ENCODE measurements around the gene SGSH. TPM values are rescaled to one million over a fixed set of nuclear protein-coding genes. Genes with fewer than 3 reads are reported as not detected.

Gene SGSH
- total RNA-seq, 2 donors from 2014 or later = 40.4 to 42.5 TPM

DNA sequence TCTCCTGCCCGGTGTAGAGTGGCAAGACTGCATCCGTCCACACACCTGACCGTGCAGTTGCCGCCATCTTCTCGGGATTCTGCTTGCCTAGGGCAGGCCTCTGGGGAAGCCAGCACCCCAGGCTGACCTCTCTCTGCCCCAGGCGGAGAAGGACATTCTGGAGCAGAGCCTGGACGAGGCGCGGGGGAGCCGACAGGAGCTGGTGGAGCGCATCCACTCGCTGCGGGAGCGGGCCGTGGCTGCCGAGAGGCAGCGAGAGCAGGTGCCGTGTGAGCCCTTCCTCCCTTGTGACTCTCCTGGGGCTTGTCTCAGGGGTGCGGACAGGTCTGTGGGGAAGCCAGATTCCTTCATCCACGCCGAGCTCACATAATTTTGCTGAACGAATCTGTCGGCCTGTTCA lies 30.5 kb downstream of the SGSH start:
- no peaks in the 10 kb centered on the region for H3K27me3 Mint-ChIP-seq (ENCODE audit: insufficient read depth)
- H3K4me3 ChIP-seq (ENCODE audit: low read length) = no peak overlapping the region
- no peaks in the 10 kb centered on the region for H3K27me3 ChIP-seq (ENCODE audit: control insufficient read depth, insufficient read depth, low read length, poor library complexity, severe bottlenecking)
- TF ChIP-seq, protein P1, sequence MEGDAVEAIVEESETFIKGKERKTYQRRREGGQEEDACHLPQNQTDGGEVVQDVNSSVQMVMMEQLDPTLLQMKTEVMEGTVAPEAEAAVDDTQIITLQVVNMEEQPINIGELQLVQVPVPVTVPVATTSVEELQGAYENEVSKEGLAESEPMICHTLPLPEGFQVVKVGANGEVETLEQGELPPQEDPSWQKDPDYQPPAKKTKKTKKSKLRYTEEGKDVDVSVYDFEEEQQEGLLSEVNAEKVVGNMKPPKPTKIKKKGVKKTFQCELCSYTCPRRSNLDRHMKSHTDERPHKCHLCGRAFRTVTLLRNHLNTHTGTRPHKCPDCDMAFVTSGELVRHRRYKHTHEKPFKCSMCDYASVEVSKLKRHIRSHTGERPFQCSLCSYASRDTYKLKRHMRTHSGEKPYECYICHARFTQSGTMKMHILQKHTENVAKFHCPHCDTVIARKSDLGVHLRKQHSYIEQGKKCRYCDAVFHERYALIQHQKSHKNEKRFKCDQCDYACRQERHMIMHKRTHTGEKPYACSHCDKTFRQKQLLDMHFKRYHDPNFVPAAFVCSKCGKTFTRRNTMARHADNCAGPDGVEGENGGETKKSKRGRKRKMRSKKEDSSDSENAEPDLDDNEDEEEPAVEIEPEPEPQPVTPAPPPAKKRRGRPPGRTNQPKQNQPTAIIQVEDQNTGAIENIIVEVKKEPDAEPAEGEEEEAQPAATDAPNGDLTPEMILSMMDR (conservative IDR thresholded peaks at IDR 0.05) = no peak
- no peak overlapping the region for H3K9ac ChIP-seq (ENCODE audit: extremely low read depth, low read length, poor library complexity, severe bottlenecking)
- 94 to 97% methylated on average over 22 to 23 of the region's 23 CpGs for WGBS, 2 experiments (ENCODE audit: insufficient coverage in 1 of 2, insufficient read length in 1 of 2)
- no peaks in the 10 kb centered on the region for H3K9me3 Mint-ChIP-seq
- no peaks in the 10 kb centered on the region for H3K36me3 Mint-ChIP-seq (ENCODE audit: low read depth)
- H3K4me3 Mint-ChIP-seq = no peak overlapping the region
- DNase-seq = no peak
- peaks cover 2% of the 10 kb centered on the region for H3K4me1 Mint-ChIP-seq
- H3K36me3 ChIP-seq (ENCODE audit: control insufficient read depth, insufficient read depth, low read length) = no peaks in the 10 kb centered on the region
- H3K9me3 ChIP-seq (ENCODE audit: control insufficient read depth, low read length) = no peaks in the 10 kb centered on the region
- H3K27ac Mint-ChIP-seq = no peak overlapping the region
- no peak overlapping the region for H3K27ac ChIP-seq (ENCODE audit: low read depth, low read length)
- H3K4me1 ChIP-seq (ENCODE audit: control insufficient read depth, insufficient read depth, low read length) = no peaks in the 10 kb centered on the region

DNA sequence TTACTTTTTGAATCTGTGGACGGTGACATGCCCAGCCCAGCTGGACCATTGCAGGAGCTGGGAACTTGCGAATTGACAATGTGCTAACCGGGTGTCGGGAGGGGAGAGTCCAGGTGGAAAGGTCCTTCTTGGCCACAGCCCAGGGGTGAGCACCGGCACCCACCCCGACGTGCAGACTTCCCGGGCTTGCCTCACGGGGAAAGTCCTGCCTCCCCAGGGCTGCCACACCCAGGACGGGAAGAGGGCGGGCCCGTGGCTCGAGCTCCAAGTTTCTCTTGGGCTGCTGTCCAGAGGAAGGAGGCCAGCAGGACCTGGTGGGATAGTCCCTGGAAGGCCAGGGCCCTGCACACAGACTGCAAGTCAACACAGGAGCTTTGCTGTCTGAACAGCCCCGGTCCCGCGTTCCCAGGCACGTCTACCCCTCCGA lies 32.6 kb downstream of the SGSH start:
- H3K9me3 Mint-ChIP-seq = no peaks in the 10 kb centered on the region
- DNase-seq = no peak
- no peaks in the 10 kb centered on the region for H3K27me3 Mint-ChIP-seq (ENCODE audit: insufficient read depth)
- H3K27me3 ChIP-seq (ENCODE audit: control insufficient read depth, insufficient read depth, low read length, poor library complexity, severe bottlenecking) = no peaks in the 10 kb centered on the region
- H3K27ac Mint-ChIP-seq = no peak overlapping the region
- H3K9me3 ChIP-seq (ENCODE audit: control insufficient read depth, low read length) = no peaks in the 10 kb centered on the region
- H3K36me3 ChIP-seq (ENCODE audit: control insufficient read depth, insufficient read depth, low read length) = no peaks in the 10 kb centered on the region
- H3K4me1 Mint-ChIP-seq = peaks cover 2% of the 10 kb centered on the region
- H3K9ac ChIP-seq (ENCODE audit: extremely low read depth, low read length, poor library complexity, severe bottlenecking) = no peak overlapping the region
- WGBS, 2 experiments (ENCODE audit: insufficient coverage in 1 of 2, insufficient read length in 1 of 2) = 85 to 91% methylated on average over 15 to 18 of the region's 18 CpGs
- TF ChIP-seq, protein P1 (conservative IDR thresholded peaks at IDR 0.05) = no peak
- H3K4me3 ChIP-seq (ENCODE audit: low read length) = no peak overlapping the region
- H3K27ac ChIP-seq (ENCODE audit: low read depth, low read length) = no peak overlapping the region
- H3K4me3 Mint-ChIP-seq = no peak overlapping the region
- no peaks in the 10 kb centered on the region for H3K4me1 ChIP-seq (ENCODE audit: control insufficient read depth, insufficient read depth, low read length)
- no peaks in the 10 kb centered on the region for H3K36me3 Mint-ChIP-seq (ENCODE audit: low read depth)

DNA sequence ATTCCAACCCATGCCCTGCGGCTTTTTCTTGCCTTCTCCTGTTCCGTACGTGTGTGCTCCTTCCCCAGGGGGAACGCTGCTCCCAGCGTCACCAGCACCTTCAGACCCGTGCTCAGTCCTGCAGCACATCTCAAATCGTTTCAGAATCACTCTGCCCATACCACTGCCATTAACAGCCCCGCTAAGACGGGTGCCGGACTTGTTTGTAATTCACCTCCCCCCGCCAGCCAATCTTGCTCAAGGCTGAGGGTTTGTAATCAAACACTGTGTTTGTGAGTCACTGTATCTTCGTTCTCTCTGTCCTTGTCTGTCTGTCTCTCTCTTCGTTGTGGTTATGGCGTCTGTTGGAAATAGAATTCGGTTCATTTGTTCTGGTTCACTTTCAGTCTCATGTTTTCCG lies 33.0 kb downstream of the SGSH start:
- Mint-ChIP-seq H3K4me3 (no peak overlapping the region), H3K9me3 (no peaks in the 10 kb centered on the region), H3K27me3 (ENCODE audit: insufficient read depth) (no peaks in the 10 kb centered on the region), H3K4me1 (peaks cover 2% of the 10 kb centered on the region), H3K27ac (no peak overlapping the region), H3K36me3 (ENCODE audit: low read depth) (no peaks in the 10 kb centered on the region)
- H3K36me3 ChIP-seq (ENCODE audit: control insufficient read depth, insufficient read depth, low read length) = no peaks in the 10 kb centered on the region
- H3K9me3 ChIP-seq (ENCODE audit: control insufficient read depth, low read length) = no peaks in the 10 kb centered on the region
- H3K4me1 ChIP-seq (ENCODE audit: control insufficient read depth, insufficient read depth, low read length) = no peaks in the 10 kb centered on the region
- no peak overlapping the region for H3K27ac ChIP-seq (ENCODE audit: low read depth, low read length)
- H3K9ac ChIP-seq (ENCODE audit: extremely low read depth, low read length, poor library complexity, severe bottlenecking) = no peak overlapping the region
- no peak overlapping the region for H3K4me3 ChIP-seq (ENCODE audit: low read length)
- TF ChIP-seq, protein P1 (conservative IDR thresholded peaks at IDR 0.05) = no peak
- 90 to 91% methylated on average over 15 to 16 of the region's 16 CpGs for WGBS, 2 experiments (ENCODE audit: insufficient coverage in 1 of 2, insufficient read length in 1 of 2)
- no peak for DNase-seq
- H3K27me3 ChIP-seq (ENCODE audit: control insufficient read depth, insufficient read depth, low read length, poor library complexity, severe bottlenecking) = no peaks in the 10 kb centered on the region
